ENCODE data around the gene SYNE2.

GRCh38 chr14:63933110-63933509, 80.3 kb downstream of the SYNE2 start:
- TF ChIP-seq, protein P1, sequence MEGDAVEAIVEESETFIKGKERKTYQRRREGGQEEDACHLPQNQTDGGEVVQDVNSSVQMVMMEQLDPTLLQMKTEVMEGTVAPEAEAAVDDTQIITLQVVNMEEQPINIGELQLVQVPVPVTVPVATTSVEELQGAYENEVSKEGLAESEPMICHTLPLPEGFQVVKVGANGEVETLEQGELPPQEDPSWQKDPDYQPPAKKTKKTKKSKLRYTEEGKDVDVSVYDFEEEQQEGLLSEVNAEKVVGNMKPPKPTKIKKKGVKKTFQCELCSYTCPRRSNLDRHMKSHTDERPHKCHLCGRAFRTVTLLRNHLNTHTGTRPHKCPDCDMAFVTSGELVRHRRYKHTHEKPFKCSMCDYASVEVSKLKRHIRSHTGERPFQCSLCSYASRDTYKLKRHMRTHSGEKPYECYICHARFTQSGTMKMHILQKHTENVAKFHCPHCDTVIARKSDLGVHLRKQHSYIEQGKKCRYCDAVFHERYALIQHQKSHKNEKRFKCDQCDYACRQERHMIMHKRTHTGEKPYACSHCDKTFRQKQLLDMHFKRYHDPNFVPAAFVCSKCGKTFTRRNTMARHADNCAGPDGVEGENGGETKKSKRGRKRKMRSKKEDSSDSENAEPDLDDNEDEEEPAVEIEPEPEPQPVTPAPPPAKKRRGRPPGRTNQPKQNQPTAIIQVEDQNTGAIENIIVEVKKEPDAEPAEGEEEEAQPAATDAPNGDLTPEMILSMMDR (IDR thresholded peaks at IDR 0.05; ENCODE audit: low read depth, low read length) = no peak
- TF ChIP-seq POLR2A (IDR thresholded peaks at IDR 0.05; ENCODE audit: extremely low read depth, insufficient read length) (no peak), MYC (IDR thresholded peaks at IDR 0.05; ENCODE audit: low read depth, low read length) (no peak)
- TF ChIP-seq, protein P2, sequence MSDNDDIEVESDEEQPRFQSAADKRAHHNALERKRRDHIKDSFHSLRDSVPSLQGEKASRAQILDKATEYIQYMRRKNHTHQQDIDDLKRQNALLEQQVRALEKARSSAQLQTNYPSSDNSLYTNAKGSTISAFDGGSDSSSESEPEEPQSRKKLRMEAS (IDR thresholded peaks at IDR 0.05; ENCODE audit: low read depth, low read length) = no peak

All from NB4 (cell line).